HG02678 (cell line): ENCODE results near the gene RAB3GAP1.
"Not testable (repeated sequence)": the region's sequence is repeated elsewhere in the genome, so short reads cannot be mapped to it uniquely, and the experiment has no call there.

Experiments used
- ATAC-seq: cut with Tn5 transposase; IDR thresholded peaks from one replicate; pipeline ENCODE4 v1.9.1; 2021; ENCODE audit warnings: mild to moderate bottlenecking, moderate library complexity; ENCODE audit not compliant: unreplicated experiment

RAB3GAP1 gene

GRCh38 chr2:135052997-135053474 lies 944 bp downstream of the RAB3GAP1 start:
- peak; percentile 42 for ATAC-seq

- ATAC-seq = no peak
Observed at GRCh38 chr2:135055182-135055786, 3.2 kb downstream of the RAB3GAP1 start.

GRCh38 chr2:135056790-135057189 lies 4.7 kb downstream of the RAB3GAP1 start:
- no peak for ATAC-seq

GRCh38 chr2:135059577-135059976 lies 7.5 kb downstream of the RAB3GAP1 start:
- no peak for ATAC-seq

- ATAC-seq = no peak
Observed at GRCh38 chr2:135063210-135063609, 11.1 kb downstream of the RAB3GAP1 start.

- ATAC-seq = no peak
Observed at GRCh38 chr2:135064149-135064548, 12.1 kb downstream of the RAB3GAP1 start.

GRCh38 chr2:135066710-135067109 lies 14.6 kb downstream of the RAB3GAP1 start:
- no peak for ATAC-seq

GRCh38 chr2:135072125-135072997 lies 20.3 kb downstream of the RAB3GAP1 start:
- no peak for ATAC-seq

- ATAC-seq = no peak
Observed at GRCh38 chr2:135074216-135074615, 22.1 kb downstream of the RAB3GAP1 start.

GRCh38 chr2:135076556-135076955 lies 24.5 kb downstream of the RAB3GAP1 start:
- ATAC-seq = no peak

GRCh38 chr2:135078417-135078816 lies 26.3 kb downstream of the RAB3GAP1 start:
- ATAC-seq = no peak

- no peak for ATAC-seq
Observed at GRCh38 chr2:135086222-135086621, 34.1 kb downstream of the RAB3GAP1 start.

- not testable (repeated sequence) for ATAC-seq
Observed at GRCh38 chr2:135089597-135089996, 37.5 kb downstream of the RAB3GAP1 start.

- no peak for ATAC-seq
Observed at GRCh38 chr2:135091681-135092080, 39.6 kb downstream of the RAB3GAP1 start.

- no peak for ATAC-seq
Observed at GRCh38 chr2:135093193-135093592, 41.1 kb downstream of the RAB3GAP1 start.

GRCh38 chr2:135093670-135094330 lies 41.7 kb downstream of the RAB3GAP1 start:
- ATAC-seq = no peak

- ATAC-seq = no peak
Observed at GRCh38 chr2:135094508-135094907, 42.4 kb downstream of the RAB3GAP1 start.

GRCh38 chr2:135095591-135095990 lies 43.5 kb downstream of the RAB3GAP1 start:
- ATAC-seq = no peak

GRCh38 chr2:135096665-135097446 lies 44.8 kb downstream of the RAB3GAP1 start:
- ATAC-seq = no peak

GRCh38 chr2:135097532-135098231 lies 45.6 kb downstream of the RAB3GAP1 start:
- ATAC-seq = no peak
